GM06990 (cell line): ENCODE results near the gene CA12.

Source experiments
- DNase-seq: peaks from one replicate; pipeline ENCODE4 v3.0.0-alpha.2; 2011; ENCODE audit not compliant: insufficient read length; ENCODE audit errors: extremely low read depth
- H3K27me3 ChIP-seq: replicated peaks from 2 replicates; pipeline ENCODE4 v1.6.0; 2011; ENCODE audit warnings: low read length; ENCODE audit not compliant: control insufficient read depth, insufficient read depth
- H3K36me3 ChIP-seq: 2 replicates; pipeline ENCODE4 v1.5.1; 2011; ENCODE audit warnings: low read length; ENCODE audit not compliant: control insufficient read depth, insufficient read depth
- H3K4me3 ChIP-seq: replicated peaks from 2 replicates; pipeline ENCODE4 v1.5.1; 2011; ENCODE audit warnings: low read depth, mild to moderate bottlenecking, control low read depth, low read length
- TF ChIP-seq, protein P1 (sequence below): IDR thresholded peaks from 2 replicates; pipeline ENCODE4 v1.5.1; 2011; ENCODE audit warnings: low read length, control low read depth, mild to moderate bottlenecking, inconsistent platforms; ENCODE audit not compliant: insufficient read depth, poor library complexity, severe bottlenecking

The CA12 gene

DNA sequence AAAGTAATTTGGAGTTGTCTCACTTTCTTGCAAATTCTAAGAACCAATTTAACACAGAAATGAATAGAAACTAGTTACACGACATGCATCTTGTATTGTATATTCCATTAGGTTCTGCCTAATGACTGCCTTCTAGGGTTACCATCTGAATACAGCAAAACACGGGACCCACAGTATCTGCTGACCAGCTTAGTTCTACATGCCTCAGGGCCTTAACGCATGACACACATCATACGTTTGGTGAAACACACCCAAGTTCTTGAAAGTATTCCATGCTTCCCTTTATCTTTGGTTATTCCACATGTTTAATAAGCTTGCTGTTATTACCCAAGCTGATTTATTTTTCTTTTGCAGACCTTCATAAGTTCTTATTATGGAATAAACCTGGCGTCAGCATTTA lies 76.4 kb downstream of the CA12 start:
- peaks cover 1% of the 10 kb centered on the region; the same call in 1 of the 2 replicates for H3K36me3 ChIP-seq
- TF ChIP-seq, protein P1, sequence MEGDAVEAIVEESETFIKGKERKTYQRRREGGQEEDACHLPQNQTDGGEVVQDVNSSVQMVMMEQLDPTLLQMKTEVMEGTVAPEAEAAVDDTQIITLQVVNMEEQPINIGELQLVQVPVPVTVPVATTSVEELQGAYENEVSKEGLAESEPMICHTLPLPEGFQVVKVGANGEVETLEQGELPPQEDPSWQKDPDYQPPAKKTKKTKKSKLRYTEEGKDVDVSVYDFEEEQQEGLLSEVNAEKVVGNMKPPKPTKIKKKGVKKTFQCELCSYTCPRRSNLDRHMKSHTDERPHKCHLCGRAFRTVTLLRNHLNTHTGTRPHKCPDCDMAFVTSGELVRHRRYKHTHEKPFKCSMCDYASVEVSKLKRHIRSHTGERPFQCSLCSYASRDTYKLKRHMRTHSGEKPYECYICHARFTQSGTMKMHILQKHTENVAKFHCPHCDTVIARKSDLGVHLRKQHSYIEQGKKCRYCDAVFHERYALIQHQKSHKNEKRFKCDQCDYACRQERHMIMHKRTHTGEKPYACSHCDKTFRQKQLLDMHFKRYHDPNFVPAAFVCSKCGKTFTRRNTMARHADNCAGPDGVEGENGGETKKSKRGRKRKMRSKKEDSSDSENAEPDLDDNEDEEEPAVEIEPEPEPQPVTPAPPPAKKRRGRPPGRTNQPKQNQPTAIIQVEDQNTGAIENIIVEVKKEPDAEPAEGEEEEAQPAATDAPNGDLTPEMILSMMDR, result no peak
- H3K4me3 ChIP-seq, result no peak overlapping the region
- H3K27me3 ChIP-seq, result no peaks in the 10 kb centered on the region
- DNase-seq, result no peak

DNA sequence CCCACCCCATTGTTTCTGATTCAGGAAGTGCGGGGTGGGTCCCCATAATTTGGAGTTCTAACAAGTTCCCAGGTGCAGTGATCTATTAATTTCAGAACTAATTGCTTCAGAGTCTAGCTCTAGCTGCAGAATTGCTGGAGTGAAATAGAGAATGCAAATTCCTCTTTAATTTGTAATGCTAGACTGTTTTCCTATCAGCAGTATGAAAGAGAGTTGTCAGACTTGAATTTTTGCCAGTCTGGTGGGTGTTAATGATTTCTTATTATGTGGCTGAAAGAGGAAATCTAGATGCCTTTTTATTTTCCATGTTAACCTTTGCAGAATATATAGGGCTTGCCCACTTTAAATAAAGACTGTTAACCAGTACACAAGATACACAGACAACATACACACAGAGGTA lies 80.6 kb downstream of the CA12 start:
- TF ChIP-seq, protein P1, result no peak
- Histone ChIP-seq H3K4me3 (no peak overlapping the region), H3K36me3 (peaks cover 2% of the 10 kb centered on the region), H3K27me3 (no peaks in the 10 kb centered on the region)
- DNase-seq, result no peak

DNA sequence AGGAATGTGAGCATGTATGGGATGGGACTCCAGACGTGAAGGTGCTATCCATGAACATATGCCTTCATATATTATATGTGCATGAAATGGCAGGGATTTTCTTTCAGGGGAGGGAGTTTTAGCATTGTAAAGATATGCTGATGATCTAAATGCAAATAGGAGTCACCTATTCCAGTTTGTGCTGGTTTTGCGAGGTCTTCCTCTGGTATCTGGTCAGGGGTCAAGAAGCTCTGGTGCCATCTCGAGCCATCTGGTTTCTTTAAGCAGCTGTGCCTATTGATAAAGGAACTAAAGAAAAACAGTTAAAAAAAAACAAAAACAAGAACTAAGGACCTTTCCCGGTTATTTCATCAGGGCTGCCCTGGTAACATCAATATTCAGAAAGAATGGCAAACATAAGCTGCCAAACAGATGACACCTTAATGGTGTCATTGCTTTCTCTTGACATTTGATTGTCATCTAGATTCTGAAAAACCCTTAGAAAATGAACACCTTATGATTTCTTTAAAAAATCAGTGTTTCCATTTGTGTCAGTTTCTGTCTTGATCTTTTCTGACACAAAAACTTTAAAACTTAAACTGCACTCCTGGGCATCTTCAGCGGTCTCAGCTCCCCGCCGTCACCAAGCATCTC lies 81.6 kb downstream of the CA12 start:
- no peak for DNase-seq
- no peaks in the 10 kb centered on the region for H3K27me3 ChIP-seq
- peaks cover 1% of the 10 kb centered on the region for H3K36me3 ChIP-seq
- H3K4me3 ChIP-seq, result no peak overlapping the region
- TF ChIP-seq, protein P1, result no peak

DNA sequence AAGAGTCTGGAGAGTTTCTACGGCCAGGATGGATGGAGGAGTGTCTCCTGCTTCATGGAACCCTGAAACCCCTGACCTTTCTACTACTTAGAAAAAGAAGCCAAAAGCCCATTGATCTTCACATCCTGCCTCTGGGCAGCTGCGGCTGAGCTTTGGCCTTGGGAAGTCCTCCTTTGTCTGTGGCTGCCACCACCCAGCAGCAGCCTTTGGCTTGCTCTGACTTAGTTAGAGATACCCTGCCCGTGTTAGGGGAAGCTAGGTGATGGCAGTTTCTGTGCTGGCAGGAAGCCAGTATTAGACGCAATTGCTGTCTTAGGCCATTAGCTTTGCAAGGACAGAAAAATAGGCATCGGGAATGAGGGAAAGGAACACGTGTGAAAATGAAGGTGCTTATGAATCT lies 85.5 kb downstream of the CA12 start:
- no peaks in the 10 kb centered on the region for H3K27me3 ChIP-seq
- peaks cover 1% of the 10 kb centered on the region for H3K36me3 ChIP-seq
- no peak overlapping the region for H3K4me3 ChIP-seq
- TF ChIP-seq, protein P1, result no peak
- no peak for DNase-seq

DNA sequence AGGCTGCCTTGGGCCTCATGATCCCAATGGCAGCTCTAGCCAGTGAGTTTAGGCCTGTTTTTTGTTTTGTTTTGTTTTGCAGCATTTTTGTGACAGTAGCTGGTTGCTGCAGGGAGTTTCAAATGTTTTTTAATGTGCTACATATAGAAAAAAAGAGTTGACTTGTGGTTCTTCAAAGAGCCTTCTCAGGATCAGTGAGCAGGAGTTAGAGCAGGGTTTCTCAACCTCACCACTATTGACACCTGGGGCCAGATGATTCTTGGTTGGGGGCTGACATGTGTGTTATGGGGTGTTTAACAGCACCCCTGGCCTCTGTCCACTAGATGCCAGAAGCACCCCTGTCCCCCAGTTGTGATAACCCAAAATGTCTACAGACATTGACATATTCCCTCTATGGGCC lies 86.3 kb downstream of the CA12 start:
- Histone ChIP-seq H3K4me3 (no peak overlapping the region), H3K27me3 (no peaks in the 10 kb centered on the region), H3K36me3 (peaks cover 1% of the 10 kb centered on the region)
- TF ChIP-seq, protein P1, result no peak
- no peak for DNase-seq

DNA sequence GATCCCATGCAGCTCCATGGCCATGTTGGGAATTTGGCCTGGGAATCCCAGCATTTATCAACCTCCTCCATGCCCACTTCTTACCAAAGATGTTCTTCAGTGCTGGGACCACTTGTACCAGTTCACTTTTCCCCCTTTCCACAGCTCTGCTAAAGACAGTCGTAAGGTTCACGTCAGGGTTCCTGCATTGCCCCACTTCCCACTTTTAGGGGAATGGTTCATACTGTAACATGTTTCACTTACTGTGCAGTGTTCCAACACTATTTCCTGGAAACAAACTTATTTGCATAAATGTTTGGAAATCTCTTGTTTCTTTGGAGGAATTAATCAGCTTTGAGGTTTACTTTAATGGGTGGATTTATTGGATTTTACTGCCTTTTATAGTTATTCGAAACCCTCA lies 87.3 kb downstream of the CA12 start:
- H3K36me3 ChIP-seq, result peaks cover 1% of the 10 kb centered on the region
- H3K4me3 ChIP-seq, result no peak overlapping the region
- H3K27me3 ChIP-seq, result no peaks in the 10 kb centered on the region
- DNase-seq, result no peak
- TF ChIP-seq, protein P1, result no peak
